ENCODE results near the gene TMCO2.

TMCO2 gene

GRCh38 chr1:40276122-40276521 is 28.4 kb downstream of the TMCO2 start:
- TF ChIP-seq TAF1 (IDR thresholded peaks at IDR 0.05; ENCODE audit: borderline replicate concordance, insufficient read depth, low read length) (no peak), FOXP2 (optimal IDR thresholded peaks at IDR 0.05; ENCODE audit: borderline replicate concordance, extremely low read depth, extremely low read length, insufficient read depth) (no peak), POLR2AphosphoS5 (IDR thresholded peaks at IDR 0.05; ENCODE audit: low read depth, low read length) (no peak), SIN3A (IDR thresholded peaks at IDR 0.05; ENCODE audit: borderline replicate concordance, insufficient read depth, low read length) (no peak)
- TF ChIP-seq, protein P1, sequence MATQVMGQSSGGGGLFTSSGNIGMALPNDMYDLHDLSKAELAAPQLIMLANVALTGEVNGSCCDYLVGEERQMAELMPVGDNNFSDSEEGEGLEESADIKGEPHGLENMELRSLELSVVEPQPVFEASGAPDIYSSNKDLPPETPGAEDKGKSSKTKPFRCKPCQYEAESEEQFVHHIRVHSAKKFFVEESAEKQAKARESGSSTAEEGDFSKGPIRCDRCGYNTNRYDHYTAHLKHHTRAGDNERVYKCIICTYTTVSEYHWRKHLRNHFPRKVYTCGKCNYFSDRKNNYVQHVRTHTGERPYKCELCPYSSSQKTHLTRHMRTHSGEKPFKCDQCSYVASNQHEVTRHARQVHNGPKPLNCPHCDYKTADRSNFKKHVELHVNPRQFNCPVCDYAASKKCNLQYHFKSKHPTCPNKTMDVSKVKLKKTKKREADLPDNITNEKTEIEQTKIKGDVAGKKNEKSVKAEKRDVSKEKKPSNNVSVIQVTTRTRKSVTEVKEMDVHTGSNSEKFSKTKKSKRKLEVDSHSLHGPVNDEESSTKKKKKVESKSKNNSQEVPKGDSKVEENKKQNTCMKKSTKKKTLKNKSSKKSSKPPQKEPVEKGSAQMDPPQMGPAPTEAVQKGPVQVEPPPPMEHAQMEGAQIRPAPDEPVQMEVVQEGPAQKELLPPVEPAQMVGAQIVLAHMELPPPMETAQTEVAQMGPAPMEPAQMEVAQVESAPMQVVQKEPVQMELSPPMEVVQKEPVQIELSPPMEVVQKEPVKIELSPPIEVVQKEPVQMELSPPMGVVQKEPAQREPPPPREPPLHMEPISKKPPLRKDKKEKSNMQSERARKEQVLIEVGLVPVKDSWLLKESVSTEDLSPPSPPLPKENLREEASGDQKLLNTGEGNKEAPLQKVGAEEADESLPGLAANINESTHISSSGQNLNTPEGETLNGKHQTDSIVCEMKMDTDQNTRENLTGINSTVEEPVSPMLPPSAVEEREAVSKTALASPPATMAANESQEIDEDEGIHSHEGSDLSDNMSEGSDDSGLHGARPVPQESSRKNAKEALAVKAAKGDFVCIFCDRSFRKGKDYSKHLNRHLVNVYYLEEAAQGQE (IDR thresholded peaks at IDR 0.05; ENCODE audit: insufficient read depth in 1 of 2, low read depth in 2 of 2, low read length in 2 of 2), result no peak

- TF ChIP-seq TAF1 (IDR thresholded peaks at IDR 0.05; ENCODE audit: borderline replicate concordance, insufficient read depth, low read length), result no peak
- no peak for TF ChIP-seq POLR2AphosphoS5 (IDR thresholded peaks at IDR 0.05; ENCODE audit: low read depth, low read length)
- TF ChIP-seq FOXP2 (optimal IDR thresholded peaks at IDR 0.05; ENCODE audit: borderline replicate concordance, extremely low read depth, extremely low read length, insufficient read depth), result no peak
- TF ChIP-seq, protein P1 (IDR thresholded peaks at IDR 0.05; ENCODE audit: insufficient read depth in 1 of 2, low read depth in 2 of 2, low read length in 2 of 2), result no peak
- TF ChIP-seq SIN3A (IDR thresholded peaks at IDR 0.05; ENCODE audit: borderline replicate concordance, insufficient read depth, low read length), result no peak
These were observed 34.1 kb downstream of the TMCO2 start for GRCh38 chr1:40281853-40282252.

DNA sequence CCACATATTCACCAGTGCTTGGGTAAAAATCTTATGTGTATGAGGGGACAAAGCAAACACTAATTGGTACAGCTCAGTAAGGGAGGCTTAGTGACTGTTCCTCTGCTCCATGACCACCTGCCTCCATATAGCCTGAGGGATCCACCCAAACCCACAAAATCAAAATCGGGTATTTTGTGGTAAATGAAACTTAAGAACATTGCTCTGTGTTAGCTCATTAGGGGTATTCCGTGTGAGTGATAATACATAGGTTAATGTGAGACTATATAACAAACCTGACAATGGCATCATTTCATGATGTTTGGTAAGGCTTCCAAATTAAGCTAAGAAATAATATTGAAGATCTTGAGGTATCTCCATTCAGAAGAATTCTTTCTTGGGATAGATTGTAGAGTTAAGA is 43.6 kb downstream of the TMCO2 start:
- no peak for TF ChIP-seq FOXP2 (optimal IDR thresholded peaks at IDR 0.05; ENCODE audit: borderline replicate concordance, extremely low read depth, extremely low read length, insufficient read depth)
- no peak for TF ChIP-seq SIN3A (IDR thresholded peaks at IDR 0.05; ENCODE audit: borderline replicate concordance, insufficient read depth, low read length)
- TF ChIP-seq TAF1 (IDR thresholded peaks at IDR 0.05; ENCODE audit: borderline replicate concordance, insufficient read depth, low read length), result no peak
- TF ChIP-seq POLR2AphosphoS5 (IDR thresholded peaks at IDR 0.05; ENCODE audit: low read depth, low read length), result no peak
- TF ChIP-seq, protein P1 (IDR thresholded peaks at IDR 0.05; ENCODE audit: insufficient read depth in 1 of 2, low read depth in 2 of 2, low read length in 2 of 2), result no peak

DNA sequence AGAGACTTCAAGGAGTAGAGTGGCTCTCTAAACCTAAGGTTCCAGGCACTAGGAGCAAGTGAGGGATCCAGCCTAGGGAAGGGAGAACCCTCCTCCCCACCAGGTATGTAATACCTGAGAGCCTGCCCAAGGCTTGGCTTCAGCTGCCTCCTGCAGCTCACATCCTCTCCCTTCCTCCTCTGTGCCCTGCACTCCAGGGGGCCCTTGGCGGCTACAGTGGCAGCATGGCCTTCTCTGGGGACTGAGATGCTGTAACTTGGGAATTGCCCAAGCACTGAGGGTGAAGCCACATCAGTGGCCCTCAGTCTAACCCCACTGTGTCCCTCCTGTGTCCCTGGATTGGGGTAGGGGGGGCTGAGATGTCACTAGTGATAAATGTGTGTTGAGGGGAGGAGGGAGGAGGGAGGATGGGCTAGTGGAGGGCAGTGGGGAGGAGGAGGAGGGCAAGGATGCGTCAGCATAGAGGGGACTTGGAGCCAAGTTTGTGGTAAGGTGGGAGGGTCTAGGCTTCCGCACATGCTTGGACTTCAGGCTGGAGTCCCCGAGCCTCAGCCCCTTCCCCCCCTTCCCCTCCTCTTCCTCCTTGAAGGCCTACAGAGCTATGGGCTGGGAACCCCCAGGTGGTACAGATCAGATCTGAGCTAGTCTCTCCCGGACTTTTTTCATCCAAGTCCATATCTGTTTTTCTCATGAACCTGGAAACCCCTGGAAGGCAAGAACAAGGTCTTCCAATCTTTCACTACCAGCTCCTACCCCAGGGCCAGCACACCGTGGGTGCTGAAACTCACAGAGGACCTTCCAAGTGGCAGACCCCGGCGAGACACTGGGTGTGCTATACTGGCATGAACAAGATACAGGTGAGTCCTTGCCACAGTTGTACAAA is 51.9 kb downstream of the TMCO2 start:
- TF ChIP-seq POLR2AphosphoS5 (IDR thresholded peaks at IDR 0.05; ENCODE audit: low read depth, low read length) (no peak), SIN3A (IDR thresholded peaks at IDR 0.05; ENCODE audit: borderline replicate concordance, insufficient read depth, low read length) (no peak), TAF1 (IDR thresholded peaks at IDR 0.05; ENCODE audit: borderline replicate concordance, insufficient read depth, low read length) (no peak), FOXP2 (optimal IDR thresholded peaks at IDR 0.05; ENCODE audit: borderline replicate concordance, extremely low read depth, extremely low read length, insufficient read depth) (no peak)
- TF ChIP-seq, protein P1 (IDR thresholded peaks at IDR 0.05; ENCODE audit: insufficient read depth in 1 of 2, low read depth in 2 of 2, low read length in 2 of 2), result no peak
